NCI-H1930 (cell line): ENCODE measurements around the gene CRYBA4.

Source experiments
- DNase-seq, 2 experiments: peaks; one replicate each; lab custom pipeline; 2025; lab: John Stamatoyannopoulos, UW

CRYBA4 gene

GRCh38 chr22:26621663-26622062 lies at the start of gene CRYBA4:
Gene CRYBA4 (plus strand): TSS chr22:26621963. CDS start chr22:26622597, 634 bp downstream.
- DNase-seq = no peak

GRCh38 chr22:26573026-26573662 lies 48.6 kb upstream of the CRYBA4 start:
- DNase-seq = no peak

GRCh38 chr22:26574001-26574723 lies 47.6 kb upstream of the CRYBA4 start:
- no peak for DNase-seq

GRCh38 chr22:26576026-26576680 lies 45.6 kb upstream of the CRYBA4 start:
- no peak for DNase-seq

GRCh38 chr22:26577081-26577480 lies 44.7 kb upstream of the CRYBA4 start:
- DNase-seq = no peak

GRCh38 chr22:26579331-26579886 lies 42.4 kb upstream of the CRYBA4 start:
- no peak for DNase-seq

GRCh38 chr22:26580240-26580962 lies 41.4 kb upstream of the CRYBA4 start:
- DNase-seq = no peak

- no peak for DNase-seq
These were observed 40.7 kb upstream of the CRYBA4 start for GRCh38 chr22:26581026-26581425.

- DNase-seq = no peak
These were observed 40.1 kb upstream of the CRYBA4 start for GRCh38 chr22:26581633-26582168.

GRCh38 chr22:26584010-26584409 lies 37.8 kb upstream of the CRYBA4 start:
- DNase-seq = no peak

- DNase-seq = no peak
These were observed 36.5 kb upstream of the CRYBA4 start for GRCh38 chr22:26585104-26585790.

- no peak for DNase-seq
These were observed 35.0 kb upstream of the CRYBA4 start for GRCh38 chr22:26586556-26587325.

- no peak for DNase-seq
These were observed 33.7 kb upstream of the CRYBA4 start for GRCh38 chr22:26587991-26588613.

- DNase-seq = no peak
These were observed 32.9 kb upstream of the CRYBA4 start for GRCh38 chr22:26588729-26589366.

GRCh38 chr22:26589367-26589844 lies 32.4 kb upstream of the CRYBA4 start:
- no peak for DNase-seq

GRCh38 chr22:26589845-26590736 lies 31.7 kb upstream of the CRYBA4 start, which contains the start of gene TPST2:
Gene TPST2 (minus strand): TSS chr22:26590132. CDS start chr22:26541630, 48,502 bp downstream.
- peak; percentile 57 to 78 for DNase-seq

- DNase-seq = no peak
These were observed 29.3 kb upstream of the CRYBA4 start for GRCh38 chr22:26592421-26592891.

- no peak for DNase-seq
These were observed 28.0 kb upstream of the CRYBA4 start for GRCh38 chr22:26593763-26594162.
